Embryonic facial prominence (tissue), 1 donor: ENCODE data around the gene CEP295NL.
"Not testable (repeated sequence)": the region's sequence is repeated elsewhere in the genome, so short reads cannot be mapped to it uniquely, and the experiment has no call there.

Experiments
- DNase-seq: peaks from one replicate; pipeline ENCODE4 v3.0.0-alpha.2; 2016; ENCODE audit errors: extremely low spot score

The CEP295NL gene

GRCh38 chr17:78888941-78889518, 14.0 kb downstream of the CEP295NL start:
- DNase-seq = no peak

- no peak for DNase-seq
Measured at GRCh38 chr17:78886954-78887353, 16.0 kb downstream of the CEP295NL start.

- DNase-seq = no peak
Measured at GRCh38 chr17:78885956-78886355, 17.0 kb downstream of the CEP295NL start.

GRCh38 chr17:78884876-78885667, 17.9 kb downstream of the CEP295NL start:
- DNase-seq = no peak

GRCh38 chr17:78884148-78884825, 18.7 kb downstream of the CEP295NL start:
- DNase-seq = no peak

GRCh38 chr17:78883533-78884131, 19.4 kb downstream of the CEP295NL start:
- DNase-seq = no peak

GRCh38 chr17:78883089-78883532, 19.9 kb downstream of the CEP295NL start:
- no peak for DNase-seq

GRCh38 chr17:78882540-78883088, 20.4 kb downstream of the CEP295NL start:
- no peak for DNase-seq

- DNase-seq = peak; percentile 87
Measured at GRCh38 chr17:78879635-78880186, 23.3 kb downstream of the CEP295NL start.

GRCh38 chr17:78878871-78879527, 24.0 kb downstream of the CEP295NL start:
- no peak for DNase-seq

GRCh38 chr17:78878261-78878660, 24.7 kb downstream of the CEP295NL start:
- DNase-seq = no peak

GRCh38 chr17:78876954-78877517, 26.0 kb downstream of the CEP295NL start:
- not testable (repeated sequence) for DNase-seq

- DNase-seq = no peak
Measured at GRCh38 chr17:78876094-78876597, 26.9 kb downstream of the CEP295NL start.

- no peak for DNase-seq
Measured at GRCh38 chr17:78875363-78876093, 27.5 kb downstream of the CEP295NL start.

- DNase-seq = no peak
Measured at GRCh38 chr17:78873519-78874340, 29.3 kb downstream of the CEP295NL start.

GRCh38 chr17:78872486-78872885, 30.5 kb downstream of the CEP295NL start:
- DNase-seq = no peak

- no peak for DNase-seq
Measured at GRCh38 chr17:78870621-78871020, 32.4 kb downstream of the CEP295NL start.

GRCh38 chr17:78868391-78868790, 34.6 kb downstream of the CEP295NL start:
- DNase-seq = no peak

GRCh38 chr17:78867046-78867445, 36.0 kb downstream of the CEP295NL start:
- DNase-seq = not testable (repeated sequence)
